ENCODE data around the gene GPR156. TPM values are rescaled to one million over a fixed set of nuclear protein-coding genes. Genes with fewer than 3 reads are reported as not detected.

Gene GPR156
- total and polyA plus RNA-seq, 2 donors (not counting 3 experiments of a cell fraction or from before 2014, with no cell fraction given), result 0.14 to 0.27 TPM

DNA sequence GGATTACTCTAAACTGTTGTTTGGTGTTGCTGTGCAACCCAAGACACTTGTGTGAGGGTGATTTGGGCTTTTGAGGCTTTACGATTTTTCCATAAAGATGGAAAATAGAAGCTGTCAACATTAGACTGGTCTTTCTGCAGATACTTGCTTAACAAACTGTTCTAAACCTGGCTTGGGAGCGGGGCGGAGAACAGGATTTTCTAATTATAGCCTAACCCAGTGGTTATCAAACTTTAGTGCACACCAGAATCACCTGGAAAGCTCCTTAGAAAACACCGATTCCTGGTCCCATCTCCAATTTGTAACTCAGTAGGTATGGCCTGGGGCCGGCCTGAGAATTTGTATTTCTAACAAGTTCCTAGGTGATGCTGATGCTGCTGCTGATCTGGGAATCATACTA, 19.0 kb downstream of the GPR156 start:
- Histone ChIP-seq H3K4me1 (ENCODE audit: control insufficient read depth, extremely low read depth, insufficient read depth, low read length) (no peaks in the 10 kb centered on the region), H3K9me1 (replicated peaks; ENCODE audit: control insufficient read depth, extremely low read depth, insufficient read depth, low read length) (no peaks in the 10 kb centered on the region), H3K9me3 (replicated peaks; ENCODE audit: control insufficient read depth, insufficient read depth, low read length) (no peaks in the 10 kb centered on the region), H2AFZ (ENCODE audit: low read depth, low read length) (no peak overlapping the region), H3K4me2 (ENCODE audit: insufficient read depth, low read length) (no peak overlapping the region), H3K27me3 (ENCODE audit: control insufficient read depth in 2 of 2, insufficient read depth in 2 of 2, low read length in 2 of 2) (peaks cover 7 to 15% of the 10 kb centered on the region in 2 experiments), H4K20me1 (replicated peaks; ENCODE audit: control insufficient read depth, extremely low read depth, insufficient read depth, low read length) (no peaks in the 10 kb centered on the region), H3K79me2 (ENCODE audit: control insufficient read depth, insufficient read depth, low read length) (no peaks in the 10 kb centered on the region), H3K36me3 (ENCODE audit: control insufficient read depth in 2 of 2, extremely low read depth in 1 of 2, insufficient read depth in 2 of 2, low read length in 2 of 2) (no peaks in the 10 kb centered on the region), H3K9ac (replicated peaks; ENCODE audit: extremely low read depth, insufficient read depth, low read length) (no peak overlapping the region), H3K27ac (ENCODE audit: insufficient read depth, low read depth, low read length) (no peak overlapping the region), H3K4me3 (replicated peaks in 1 of 3; ENCODE audit: insufficient read depth in 1 of 3, low read depth in 1 of 3, low read length in 3 of 3) (no peak overlapping the region)
- dilution Hi-C loops (cut with MboI; ENCODE audit: extremely low pct_ligation_motif_present, low sequenced_read_pairs) (no loop called here), intact Hi-C loops (cut with micrococcal nuclease) (no loop called here)
- POLR2A ChIA-PET, result no interaction called here
- FAIRE-seq, result no peak
- CTCF ChIA-PET, result no interaction called here
- TF ChIP-seq POLR2AphosphoS5 (IDR thresholded peaks at IDR 0.05; ENCODE audit: insufficient read depth, low read depth, low read length) (no peak), FOS (IDR thresholded peaks at IDR 0.05; ENCODE audit: borderline replicate concordance, insufficient read depth, low read length) (no peak), GATA2 (IDR thresholded peaks at IDR 0.05; ENCODE audit: insufficient read depth, insufficient read length, low read depth, low read length) (no peak), MYC (IDR thresholded peaks at IDR 0.05; ENCODE audit: low read depth, low read length) (no peak), EZH2 (IDR thresholded peaks at IDR 0.05; ENCODE audit: borderline replicate concordance, low read depth, low read length, severe bottlenecking) (no peak), POLR2A (IDR thresholded peaks at IDR 0.05; ENCODE audit: low read depth, low read length) (no peak), JUN (IDR thresholded peaks at IDR 0.05; ENCODE audit: borderline replicate concordance, insufficient read depth, insufficient read length, low read depth) (no peak)
- TF ChIP-seq, protein P1, sequence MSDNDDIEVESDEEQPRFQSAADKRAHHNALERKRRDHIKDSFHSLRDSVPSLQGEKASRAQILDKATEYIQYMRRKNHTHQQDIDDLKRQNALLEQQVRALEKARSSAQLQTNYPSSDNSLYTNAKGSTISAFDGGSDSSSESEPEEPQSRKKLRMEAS (IDR thresholded peaks at IDR 0.05; ENCODE audit: insufficient read depth, insufficient read length), result no peak
- TF ChIP-seq, protein P2, sequence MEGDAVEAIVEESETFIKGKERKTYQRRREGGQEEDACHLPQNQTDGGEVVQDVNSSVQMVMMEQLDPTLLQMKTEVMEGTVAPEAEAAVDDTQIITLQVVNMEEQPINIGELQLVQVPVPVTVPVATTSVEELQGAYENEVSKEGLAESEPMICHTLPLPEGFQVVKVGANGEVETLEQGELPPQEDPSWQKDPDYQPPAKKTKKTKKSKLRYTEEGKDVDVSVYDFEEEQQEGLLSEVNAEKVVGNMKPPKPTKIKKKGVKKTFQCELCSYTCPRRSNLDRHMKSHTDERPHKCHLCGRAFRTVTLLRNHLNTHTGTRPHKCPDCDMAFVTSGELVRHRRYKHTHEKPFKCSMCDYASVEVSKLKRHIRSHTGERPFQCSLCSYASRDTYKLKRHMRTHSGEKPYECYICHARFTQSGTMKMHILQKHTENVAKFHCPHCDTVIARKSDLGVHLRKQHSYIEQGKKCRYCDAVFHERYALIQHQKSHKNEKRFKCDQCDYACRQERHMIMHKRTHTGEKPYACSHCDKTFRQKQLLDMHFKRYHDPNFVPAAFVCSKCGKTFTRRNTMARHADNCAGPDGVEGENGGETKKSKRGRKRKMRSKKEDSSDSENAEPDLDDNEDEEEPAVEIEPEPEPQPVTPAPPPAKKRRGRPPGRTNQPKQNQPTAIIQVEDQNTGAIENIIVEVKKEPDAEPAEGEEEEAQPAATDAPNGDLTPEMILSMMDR (IDR thresholded peaks at IDR 0.05; ENCODE audit: extremely low read depth in 1 of 2, insufficient read depth in 1 of 2, low read depth in 1 of 2, low read length in 2 of 2), result no peak
- BruUV-seq (replicated peaks), result no TSS peak
- no peak for DNase-seq (ENCODE audit: low read depth, low spot score)

All from endothelial cell of umbilical vein (primary cell).